H1 (cell line): ENCODE measurements around the gene AIMP1. TPM values are rescaled to one million over a fixed set of nuclear protein-coding genes. Genes with fewer than 3 reads are reported as not detected.
A peak's percentile ranks its signal among the peaks of the same experiment; 100 is the strongest.

Source experiments
- CTCF ChIA-PET: fragments of 300-600 bp; sonication (Branson Sonifier 250); formaldehyde crosslinking; loops from one replicate; lab custom pipeline; 2021; ENCODE audit not compliant: partially characterized antibody; lab: Charles Lee
- POLR2A ChIA-PET: fragments of 300-600 bp; sonication (Branson Sonifier 250); formaldehyde crosslinking; loops from one replicate; lab custom pipeline; 2021; ENCODE audit warnings: inconsistent platforms; ENCODE audit not compliant: partially characterized antibody; lab: Charles Lee
- DNase-seq, 2 experiments: peaks; one replicate each; pipeline versions ENCODE4 v3.0.0 to v3.0.0-alpha.2; 2010 to 2022; ENCODE audit warnings: low spot score in 2 of 2, low read depth in 1 of 2, mixed read lengths in 1 of 2
- FAIRE-seq: peaks from 2 replicates; lab custom pipeline; 2011; peaks lifted over from hg19 to GRCh38; lab: Jason Lieb, UNC
- H2AFZ ChIP-seq: 2 replicates; pipeline ENCODE4 v1.8.1; 2012; ENCODE audit warnings: low read length, inconsistent platforms
- H2AK5ac ChIP-seq: 2 replicates; pipeline ENCODE4 v1.6.1; 2013; ENCODE audit warnings: low read depth, low read length
- H2BK120ac ChIP-seq: replicated peaks from 2 replicates; pipeline ENCODE3; 2013; ENCODE audit warnings: low read depth, low read length, inconsistent platforms
- H2BK12ac ChIP-seq: 2 replicates; pipeline ENCODE4 v1.6.1; 2013; ENCODE audit warnings: low read depth, low read length
- H2BK15ac ChIP-seq: 2 replicates; pipeline ENCODE4 v1.6.1; 2013; ENCODE audit warnings: low read length
- H2BK20ac ChIP-seq: 2 replicates; pipeline ENCODE4 v1.6.1; 2013; ENCODE audit warnings: low read length
- H2BK5ac ChIP-seq: 2 replicates; pipeline ENCODE4 v1.6.1; 2013; ENCODE audit warnings: low read depth, low read length
- H3K14ac ChIP-seq: 2 replicates; pipeline ENCODE4 v1.6.1; 2013; ENCODE audit warnings: inconsistent platforms; ENCODE audit not compliant: insufficient read length
- H3K18ac ChIP-seq: 2 replicates; pipeline ENCODE4 v1.6.1; 2013; ENCODE audit warnings: low read length; ENCODE audit errors: extremely low read depth
- H3K23ac ChIP-seq: 2 replicates; pipeline ENCODE4 v1.6.1; 2013; ENCODE audit warnings: inconsistent platforms; ENCODE audit not compliant: insufficient read length
- H3K23me2 ChIP-seq: 2 replicates; pipeline ENCODE4 v1.6.1; 2013; ENCODE audit warnings: low read depth, low read length
- H3K27ac ChIP-seq: 2 replicates; pipeline ENCODE4 v1.6.1; 2011; ENCODE audit warnings: low read depth, low read length, inconsistent platforms
- H3K27me3 ChIP-seq, 4 experiments: replicated peaks in 1 of 4; 1 replicate in 1 of 4; 2 replicates in 3 of 4; pipeline versions ENCODE4 v1.6.1 to v1.8.1; 2011 to 2013; ENCODE audit warnings: low read length in 3 of 4, mild to moderate bottlenecking in 3 of 4, inconsistent platforms in 2 of 4, mixed read lengths in 2 of 4, moderate library complexity in 1 of 4; ENCODE audit not compliant: control insufficient read depth in 3 of 4, insufficient read depth in 3 of 4; ENCODE audit errors: extremely low read depth in 1 of 4
- H3K36me3 ChIP-seq, 4 experiments: 2 replicates each; pipeline versions ENCODE4 v1.6.1 to v1.8.1; 2011 to 2013; ENCODE audit warnings: mild to moderate bottlenecking in 4 of 4, low read length in 3 of 4, moderate library complexity in 2 of 4, control low read depth in 1 of 4, inconsistent platforms in 1 of 4; ENCODE audit not compliant: insufficient read depth in 4 of 4, control insufficient read depth in 2 of 4
- H3K4ac ChIP-seq: replicated peaks from 2 replicates; pipeline ENCODE3; 2013; ENCODE audit warnings: low read length, low read depth, mixed read lengths, inconsistent platforms; ENCODE audit not compliant: insufficient read length
- H3K4me1 ChIP-seq, 4 experiments: replicated peaks in 1 of 4; 1 replicate in 1 of 4; 2 replicates in 3 of 4; pipeline versions ENCODE4 v1.6.1 to v1.8.1; 2011 to 2013; ENCODE audit warnings: low read length in 3 of 4, inconsistent platforms in 2 of 4, mixed read lengths in 1 of 4; ENCODE audit not compliant: insufficient read depth in 4 of 4, control insufficient read depth in 3 of 4
- H3K4me2 ChIP-seq, 2 experiments: 2 replicates each; pipeline versions ENCODE4 v1.6.1 to v1.8.1; 2011 to 2013; ENCODE audit warnings: low read depth in 2 of 2, low read length in 2 of 2, control low read depth in 1 of 2, inconsistent platforms in 1 of 2, mild to moderate bottlenecking in 1 of 2; ENCODE audit not compliant: insufficient read depth in 1 of 2
- H3K4me3 ChIP-seq, 4 experiments: fragments of 200-600, 300-600 bp in 1 of 4; sonication (generic), shearing (Covaris generic), sonication (Bioruptor Twin) in 1 of 4; 2 replicates each; pipeline versions ENCODE4 v1.5.1 to v1.8.1; 2011 to 2016; ENCODE audit warnings: low read length in 4 of 4, low read depth in 3 of 4, control low read depth in 2 of 4, inconsistent platforms in 2 of 4, mild to moderate bottlenecking in 2 of 4, mixed read lengths in 1 of 4, moderate library complexity in 1 of 4; ENCODE audit not compliant: insufficient read depth in 2 of 4; ENCODE audit errors: extremely low read depth in 1 of 4
- H3K56ac ChIP-seq: replicated peaks from 2 replicates; pipeline ENCODE3; 2013; ENCODE audit warnings: low read depth, mild to moderate bottlenecking, mixed read lengths, low read length, inconsistent platforms; ENCODE audit not compliant: insufficient read length
- H3K79me1 ChIP-seq: 2 replicates; pipeline ENCODE4 v1.6.1; 2013; ENCODE audit warnings: low read depth, low read length, control low read depth
- H3K79me2 ChIP-seq, 2 experiments: 2 replicates each; pipeline versions ENCODE4 v1.6.1 to v1.8.1; 2012 to 2013; ENCODE audit warnings: low read length in 2 of 2, mild to moderate bottlenecking in 2 of 2, inconsistent platforms in 1 of 2; ENCODE audit not compliant: insufficient read depth in 2 of 2, control insufficient read depth in 1 of 2
- H3K9ac ChIP-seq, 4 experiments: replicated peaks in 1 of 4; 1 replicate in 1 of 4; 2 replicates in 3 of 4; pipeline versions ENCODE4 v1.6.1 to v1.8.1; 2011 to 2013; ENCODE audit warnings: low read depth in 3 of 4, low read length in 3 of 4, control low read depth in 2 of 4, mild to moderate bottlenecking in 2 of 4, moderate library complexity in 2 of 4, inconsistent platforms in 1 of 4; ENCODE audit errors: extremely low read depth in 1 of 4
- H3K9me3 ChIP-seq, 2 experiments: 2 replicates each; pipeline versions ENCODE4 v1.6.1 to v1.8.1; 2012 to 2013; ENCODE audit warnings: mild to moderate bottlenecking in 2 of 2, moderate library complexity in 2 of 2, control low read depth in 1 of 2, inconsistent platforms in 1 of 2, low read depth in 1 of 2, low read length in 1 of 2, mixed read lengths in 1 of 2; ENCODE audit not compliant: insufficient read depth in 2 of 2
- H4K20me1 ChIP-seq, 2 experiments: replicated peaks in 1 of 2; 2 replicates each; pipeline versions ENCODE3 to v1.8.1; 2011 to 2013; ENCODE audit warnings: inconsistent platforms in 2 of 2, low read length in 2 of 2, mild to moderate bottlenecking in 1 of 2; ENCODE audit not compliant: insufficient read depth in 2 of 2, control insufficient read depth in 1 of 2
- H4K5ac ChIP-seq: 2 replicates; pipeline ENCODE4 v1.6.1; 2013; ENCODE audit warnings: low read length, low read depth, mixed read lengths, inconsistent platforms; ENCODE audit not compliant: insufficient read length
- H4K8ac ChIP-seq: 2 replicates; pipeline ENCODE4 v1.8.0; 2013; ENCODE audit warnings: mild to moderate bottlenecking, moderate library complexity, low read length, inconsistent platforms; ENCODE audit not compliant: insufficient read depth; ENCODE audit errors: extremely low read depth
- H4K91ac ChIP-seq: replicated peaks from 2 replicates; pipeline ENCODE3; 2013; ENCODE audit warnings: low read length, mixed read lengths, inconsistent platforms; ENCODE audit not compliant: insufficient read length
- ASH2L ChIP-seq: fragments of 200-600, 300-600 bp; sonication (generic); IDR thresholded peaks from one replicate; pipeline ENCODE4 v1.7.1; 2017; ENCODE audit warnings: low read length
- CHD2 ChIP-seq: IDR thresholded peaks from 2 replicates; pipeline ENCODE4 v1.6.1; 2012; ENCODE audit warnings: low read length, improper control_type of control experiment
- KDM5A ChIP-seq: fragments of 200-600 bp; IDR thresholded peaks from 2 replicates; pipeline ENCODE4 v1.7.1; 2012; ENCODE audit warnings: mild to moderate bottlenecking, low read length, inconsistent platforms, mixed read lengths
- POLR2A ChIP-seq, 2 experiments: IDR thresholded peaks; 1 replicate in 1 of 2; 2 replicates in 1 of 2; pipeline ENCODE4 v1.6.1; 2011; ENCODE audit warnings: low read depth in 2 of 2, low read length in 2 of 2, mild to moderate bottlenecking in 2 of 2; ENCODE audit errors: control extremely low read depth in 1 of 2
- POLR2AphosphoS5 ChIP-seq: IDR thresholded peaks from 2 replicates; pipeline ENCODE4 v1.6.1; 2011; ENCODE audit warnings: low read depth, low read length
- RBBP5 ChIP-seq: IDR thresholded peaks from 2 replicates; pipeline ENCODE4 v1.7.1; 2012; ENCODE audit warnings: low read depth, mild to moderate bottlenecking, inconsistent platforms, low read length, moderate library complexity, borderline replicate concordance
- SIN3A ChIP-seq, 2 experiments: IDR thresholded peaks in 1 of 2; conservative IDR thresholded peaks in 1 of 2; 2 replicates each; pipeline ENCODE4 v1.6.1; 2011 to 2012; ENCODE audit warnings: low read length in 2 of 2, improper control_type of control experiment in 1 of 2, low read depth in 1 of 2, mild to moderate bottlenecking in 1 of 2
- SP4 ChIP-seq: IDR thresholded peaks from 2 replicates; pipeline ENCODE4 v1.6.1; 2012; ENCODE audit warnings: low read length, inconsistent platforms
- SUZ12 ChIP-seq: fragments of 200-600 bp; sonication (generic); IDR thresholded peaks from 2 replicates; pipeline ENCODE4 v1.6.1; 2012; ENCODE audit warnings: mild to moderate bottlenecking, inconsistent platforms, low read length, moderate library complexity, mixed read lengths
- WGBS, 2 experiments: shearing (Covaris generic) in 1 of 2; methylation state at CpG; one replicate each; pipeline versions ENCODE4 v1.1.6 to v1.1.7; 2013 to 2015; ENCODE audit warnings: low lambda C conversion rate in 2 of 2, mixed read lengths in 2 of 2, inconsistent platforms in 1 of 2, low coverage in 1 of 2, missing lambda C conversion rate in 1 of 2; ENCODE audit not compliant: insufficient replicate concordance in 2 of 2, insufficient coverage in 1 of 2, insufficient read length in 1 of 2; ENCODE audit errors: extremely low coverage in 1 of 2, missing lambda C conversion rate in 1 of 2; 5-methylcytosine and 5-hydroxymethylcytosine counted together
- long read RNA-seq, 2 experiments: library from RNA in 1 of 2; library from capped mRNA in 1 of 2; stranded (forward); transcript quantifications; one replicate each; pipeline ENCODE4 v2.0.0, GENCODE V29; 2021; ENCODE audit warnings: inconsistent platforms in 1 of 2
- polyA minus RNA-seq, 3 experiments: library from RNA; depleted of rRNA, polyadenylated mRNA; stranded (reverse); fragments of >200 nt; gene quantifications; 1 replicate in 2 of 3; 2 replicates in 1 of 3; pipeline ENCODE4 v1.2.3, GENCODE V29; 2011
- polyA plus RNA-seq, 7 experiments: library from polyadenylated mRNA; depleted of rRNA in 3 of 7; stranded (reverse) in 5 of 7; unstranded in 2 of 7; fragments of >200 nt in 5 of 7; fragments of 200-250 nt in 2 of 7; gene quantifications; 1 replicate in 5 of 7; 2 replicates in 1 of 7; 4 replicates in 1 of 7; pipeline versions ENCODE4 v1.2.1 to v1.2.3, GENCODE V29; 2011 to 2013; ENCODE audit warnings: missing spikeins in 2 of 7, mixed read lengths in 2 of 7
- total RNA-seq: library from RNA; stranded (reverse); fragmentation: NEBNext Ultra II Directional; extraction: Animal tissue kit (Norgen Biotek cat#: 25700); gene quantifications from 2 replicates; pipeline ENCODE4 v1.2.1, GENCODE V29; 2021

AIMP1 gene
- total RNA-seq (49.9 and 54.6 TPM in 2 replicates), polyA plus RNA-seq (2011; rRNA removed) (3.6 and 7.9 TPM in 2 replicates), polyA minus RNA-seq (2011; rRNA and poly(A)+ RNA removed) (3.2 TPM in 2 replicates)
- 17.2 TPM for polyA plus RNA-seq (2011; cell fraction: cytosol; rRNA removed)
- 1.9 TPM for polyA plus RNA-seq (2011; cell fraction: nucleus; rRNA removed)
- 22.5 to 47.3 TPM (median 25.4 TPM) in 4 replicates for polyA plus RNA-seq (2012, experiment 1 of 2)
- 3.7 TPM for polyA plus RNA-seq (2012, experiment 2 of 2)
- 115 TPM for polyA plus RNA-seq (2013, experiment 1 of 2)
- 144 TPM for polyA plus RNA-seq (2013, experiment 2 of 2)
- 5.1 TPM for polyA minus RNA-seq (2011; cell fraction: cytosol; rRNA and poly(A)+ RNA removed)
- 5.8 TPM for polyA minus RNA-seq (2011; cell fraction: nucleus; rRNA and poly(A)+ RNA removed)
- long read RNA-seq, experiment 1, transcript AIMP1-202 (7 exons, 2,586 nt), result major isoform, 26 of 58 reads
- long read RNA-seq, experiment 1, partial matches to known transcripts, result 21 of 58 reads
- long read RNA-seq, experiment 1, other reads (novel, unspliced or antisense), result 10 of 58 reads
- long read RNA-seq, experiment 2, transcript AIMP1-202 (7 exons, 2,586 nt), result major isoform, 51 of 63 reads
- long read RNA-seq, experiment 2, partial matches to known transcripts, result 2 of 63 reads
- long read RNA-seq, experiment 2, other reads (novel, unspliced or antisense), result 8 of 63 reads

DNA sequence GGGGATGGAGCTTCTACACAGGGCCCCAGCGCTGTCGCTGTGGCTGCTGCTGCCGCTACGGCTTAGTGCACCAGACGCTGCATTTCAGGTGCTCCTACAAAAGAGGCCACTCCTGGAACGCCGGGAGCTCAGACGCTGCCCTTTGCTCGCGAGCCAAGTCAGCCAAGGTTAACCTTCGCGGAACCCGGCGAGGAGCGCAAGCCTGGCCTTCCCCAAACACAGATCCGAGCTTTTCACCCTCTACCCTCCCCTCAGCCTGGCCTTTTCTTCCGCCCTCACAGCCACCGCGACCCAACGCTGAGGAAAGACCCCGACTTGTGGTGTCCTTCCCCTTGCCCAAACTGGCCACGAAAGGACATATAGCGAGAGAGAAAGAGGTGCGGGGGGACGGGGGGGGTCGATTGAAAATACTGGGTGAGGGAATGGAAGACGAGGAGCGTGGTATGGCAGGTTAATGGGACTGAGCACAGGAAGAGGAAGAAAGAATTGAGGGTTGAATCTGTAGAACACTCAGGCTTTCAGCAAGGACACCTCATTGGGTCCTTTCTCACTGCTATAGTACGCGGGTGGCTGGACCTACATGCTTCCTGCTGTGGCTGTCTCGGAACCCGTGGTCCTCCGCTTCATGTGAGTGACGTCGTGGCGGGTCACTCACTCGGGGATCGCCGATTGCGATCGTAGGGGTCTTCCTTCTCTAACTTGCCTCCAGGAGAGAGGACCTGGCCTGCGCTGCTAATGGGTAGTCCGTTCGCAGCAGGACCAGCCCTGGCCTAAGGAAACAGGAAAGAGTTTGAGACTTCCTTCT lies at the start of gene AIMP1, which contains the start of gene TBCK:
Gene AIMP1 (plus strand): TSS at position 583 of the 805 bp plus-strand sequence. CDS start 8,460 bp downstream, outside the sequence.
Gene TBCK (minus strand): TSS at position 242 of the 805 bp plus-strand sequence. CDS start 7,249 bp downstream, outside the sequence.
- no peak within 1 kb of the TSS for H3K23ac ChIP-seq
- H4K5ac ChIP-seq, result peak within 1 kb of the TSS; percentile 96
- CTCF ChIA-PET, result interaction anchor here (1.0 to 1.8 kb wide), 5 partner anchors 11 to 197 kb away, joined by 3 to 7 read pairs (median 4); no protein-coding TSS in a partner anchor
- no peaks in the 10 kb centered on the region for H3K4me1 ChIP-seq
- peak within 1 kb of the TSS; percentile 99 for H2AFZ ChIP-seq
- H3K4me3 ChIP-seq, result peak within 1 kb of the TSS; percentile 88 to 100 (median 98)
- DNase-seq (peak; percentile 75 to 90), FAIRE-seq (peak; percentile 79)
- no peak within 1 kb of the TSS for H2AK5ac ChIP-seq
- no peak within 1 kb of the TSS for H2BK15ac ChIP-seq
- POLR2A ChIA-PET, result interaction anchor here (0.8 to 1.6 kb wide), 8 partner anchors 10 to 94 kb away, joined by 3 to 13 read pairs (median 4); no protein-coding TSS in a partner anchor
- WGBS, 2 experiments, result 1% methylated on average over 44 of the region's 44 CpGs; no CpG with 5 or more reads in 1 of the 2 experiments
- H3K56ac ChIP-seq, result peak within 1 kb of the TSS; percentile 40
- peaks cover 0 to 6% of the 10 kb centered on the region in 2 experiments; a peak in 1 of 4 replicates for H3K9me3 ChIP-seq
- H3K9ac ChIP-seq, result peak within 1 kb of the TSS; percentile 93 to 99 (median 98)
- no peak within 1 kb of the TSS for H3K14ac ChIP-seq
- no peak within 1 kb of the TSS for H2BK20ac ChIP-seq
- peaks cover 5 to 71% of the 10 kb centered on the region in 2 experiments; a peak in 3 of 4 replicates for H3K79me2 ChIP-seq
- H3K4ac ChIP-seq, result peak within 1 kb of the TSS; percentile 48
- H3K18ac ChIP-seq, result peak within 1 kb of the TSS; percentile 86
- H2BK5ac ChIP-seq, result peak within 1 kb of the TSS; percentile 97
- peaks cover 2% of the 10 kb centered on the region; the same call in 1 of the 2 replicates for H3K79me1 ChIP-seq
- peak within 1 kb of the TSS; percentile 11 for H2BK12ac ChIP-seq
- no peak within 1 kb of the TSS for H2BK120ac ChIP-seq
- H3K27me3 ChIP-seq, result no peaks in the 10 kb centered on the region
- peak within 1 kb of the TSS; percentile 99 for H3K27ac ChIP-seq
- H4K8ac ChIP-seq, result peak within 1 kb of the TSS; percentile 98; the same call in 1 of the 2 replicates
- no peaks in the 10 kb centered on the region for H4K20me1 ChIP-seq
- peaks cover 0 to 7% (median 2%) of the 10 kb centered on the region in 4 experiments; a peak in 2 of 8 replicates for H3K36me3 ChIP-seq
- peak within 1 kb of the TSS; percentile 85 to 98 for H3K4me2 ChIP-seq
- H3K23me2 ChIP-seq, result peaks cover 10% of the 10 kb centered on the region; the same call in 1 of the 2 replicates
- H4K91ac ChIP-seq, result peak within 1 kb of the TSS; percentile 92
- TF ChIP-seq SIN3A (conservative IDR thresholded peaks at IDR 0.05 in 1 of 2, IDR thresholded peaks at IDR 0.05 in 1 of 2; ENCODE audit: low read depth in 1 of 2, low read length in 2 of 2) (peak in 1 of 2 experiments; percentile 39; a peak in 1 of 4 replicates), CHD2 (no peak), SP4 (peak; percentile 100), KDM5A (peak; percentile 88), ASH2L (peak; percentile 99), SUZ12 (no peak), POLR2A (IDR thresholded peaks at IDR 0.05; ENCODE audit: control extremely low read depth in 1 of 2, low read depth in 2 of 2, low read length in 2 of 2) (peak; percentile 91 to 98), RBBP5 (peak; percentile 99), POLR2AphosphoS5 (peak; percentile 97)
